Fibroblast of pulmonary artery (primary cell): Measurements from ENCODE around the gene SNX18.
A peak's percentile ranks its signal among the peaks of the same experiment; 100 is the strongest.

Experiments
- DNase-seq: peaks from one replicate; pipeline ENCODE4 v3.0.0-alpha.2; 2010; ENCODE audit warnings: low read depth
- H3K4me3 ChIP-seq: replicated peaks from 2 replicates; pipeline ENCODE4 v1.5.1; 2011; ENCODE audit warnings: low read depth, mild to moderate bottlenecking, control low read depth, low read length, moderate library complexity
- TF ChIP-seq, protein P1 (sequence below): IDR thresholded peaks from 2 replicates; pipeline ENCODE4 v1.5.1; 2011; ENCODE audit warnings: mild to moderate bottlenecking, control low read depth, low read length, inconsistent platforms; ENCODE audit errors: missing control alignments

The SNX18 gene

DNA sequence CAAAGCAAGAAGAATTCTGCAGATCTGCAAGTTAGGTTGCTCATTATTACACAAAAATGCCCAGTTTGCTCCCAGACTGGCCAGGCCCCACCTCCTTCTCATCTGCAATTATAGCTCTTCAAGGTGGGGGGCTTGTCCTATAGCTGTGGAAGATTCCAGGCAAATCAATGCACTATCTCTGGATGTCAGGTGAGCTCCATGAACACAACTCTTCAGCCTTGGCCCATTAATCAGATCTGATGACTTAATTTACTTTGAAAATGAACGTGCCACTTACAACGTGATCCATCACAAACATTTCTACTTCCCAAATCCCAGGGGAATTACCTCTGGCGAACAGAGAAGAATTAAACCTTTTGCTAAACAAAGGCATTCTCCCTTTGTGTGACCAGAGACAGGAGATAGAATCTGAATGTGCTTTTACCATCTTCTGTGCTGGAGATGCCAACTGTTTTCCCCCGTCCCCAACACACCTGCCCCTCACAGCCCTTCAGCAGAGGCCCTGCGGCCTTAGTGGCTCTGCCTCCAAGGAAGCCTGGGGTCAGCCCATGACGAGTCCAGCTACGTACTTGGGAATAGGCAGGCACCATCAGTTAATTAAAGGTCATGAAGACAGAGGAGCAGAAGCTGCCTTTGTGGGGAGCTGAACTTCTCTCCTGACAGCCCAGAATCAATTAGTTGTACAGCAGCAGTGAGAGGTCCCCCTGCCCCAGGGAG is 60.5 kb downstream of the SNX18 start:
- H3K4me3 ChIP-seq: no peak overlapping the region
- DNase-seq: no peak
- TF ChIP-seq, protein P1, sequence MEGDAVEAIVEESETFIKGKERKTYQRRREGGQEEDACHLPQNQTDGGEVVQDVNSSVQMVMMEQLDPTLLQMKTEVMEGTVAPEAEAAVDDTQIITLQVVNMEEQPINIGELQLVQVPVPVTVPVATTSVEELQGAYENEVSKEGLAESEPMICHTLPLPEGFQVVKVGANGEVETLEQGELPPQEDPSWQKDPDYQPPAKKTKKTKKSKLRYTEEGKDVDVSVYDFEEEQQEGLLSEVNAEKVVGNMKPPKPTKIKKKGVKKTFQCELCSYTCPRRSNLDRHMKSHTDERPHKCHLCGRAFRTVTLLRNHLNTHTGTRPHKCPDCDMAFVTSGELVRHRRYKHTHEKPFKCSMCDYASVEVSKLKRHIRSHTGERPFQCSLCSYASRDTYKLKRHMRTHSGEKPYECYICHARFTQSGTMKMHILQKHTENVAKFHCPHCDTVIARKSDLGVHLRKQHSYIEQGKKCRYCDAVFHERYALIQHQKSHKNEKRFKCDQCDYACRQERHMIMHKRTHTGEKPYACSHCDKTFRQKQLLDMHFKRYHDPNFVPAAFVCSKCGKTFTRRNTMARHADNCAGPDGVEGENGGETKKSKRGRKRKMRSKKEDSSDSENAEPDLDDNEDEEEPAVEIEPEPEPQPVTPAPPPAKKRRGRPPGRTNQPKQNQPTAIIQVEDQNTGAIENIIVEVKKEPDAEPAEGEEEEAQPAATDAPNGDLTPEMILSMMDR: no peak

GRCh38 chr5:54579591-54580295 is 62.2 kb downstream of the SNX18 start:
- H3K4me3 ChIP-seq: no peak overlapping the region
- no peak for DNase-seq
- TF ChIP-seq, protein P1: no peak

DNA sequence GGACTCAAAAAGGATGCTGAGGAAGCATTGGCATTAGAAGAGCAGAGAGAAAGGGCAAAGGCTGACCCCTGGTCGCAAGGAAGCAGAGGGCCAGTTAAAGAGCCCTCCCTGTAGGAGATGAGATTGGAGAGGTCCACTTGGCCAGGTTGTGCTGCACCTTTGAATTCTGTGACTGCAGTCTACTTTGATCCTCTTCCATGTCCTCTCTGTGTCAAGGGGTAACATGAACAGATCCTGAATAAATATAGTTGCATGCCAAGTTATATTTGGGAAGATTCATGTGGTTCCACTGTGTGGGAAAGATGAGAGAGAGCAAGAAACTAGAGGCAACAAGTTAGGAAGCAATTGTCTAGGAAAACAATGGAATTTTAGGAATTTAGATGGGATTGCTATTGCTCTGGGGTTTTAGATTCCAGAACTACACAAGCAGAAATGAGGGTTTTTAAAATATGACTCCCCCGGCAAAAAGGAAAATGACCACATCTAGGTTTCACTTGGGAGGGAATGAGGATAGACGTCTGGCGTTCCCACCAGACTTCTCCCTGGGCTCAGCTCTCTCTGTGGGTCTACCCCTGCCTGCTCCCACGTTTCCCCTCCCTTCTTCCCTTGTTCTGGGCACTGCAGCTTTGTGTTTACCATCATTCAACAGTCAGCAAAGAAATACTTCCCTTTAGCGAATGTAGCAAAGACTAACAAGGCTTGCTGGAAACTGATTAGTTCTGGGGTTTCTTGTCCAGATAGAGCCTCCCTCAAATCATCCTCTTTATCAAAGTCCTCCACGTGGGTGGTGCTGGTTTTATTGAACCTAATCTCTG is 63.6 kb downstream of the SNX18 start:
- DNase-seq: peak; percentile 52
- no peak overlapping the region for H3K4me3 ChIP-seq
- TF ChIP-seq, protein P1: no peak

GRCh38 chr5:54581831-54582548 is 64.4 kb downstream of the SNX18 start:
- TF ChIP-seq, protein P1: no peak
- peak; percentile 72 for DNase-seq
- no peak overlapping the region for H3K4me3 ChIP-seq

DNA sequence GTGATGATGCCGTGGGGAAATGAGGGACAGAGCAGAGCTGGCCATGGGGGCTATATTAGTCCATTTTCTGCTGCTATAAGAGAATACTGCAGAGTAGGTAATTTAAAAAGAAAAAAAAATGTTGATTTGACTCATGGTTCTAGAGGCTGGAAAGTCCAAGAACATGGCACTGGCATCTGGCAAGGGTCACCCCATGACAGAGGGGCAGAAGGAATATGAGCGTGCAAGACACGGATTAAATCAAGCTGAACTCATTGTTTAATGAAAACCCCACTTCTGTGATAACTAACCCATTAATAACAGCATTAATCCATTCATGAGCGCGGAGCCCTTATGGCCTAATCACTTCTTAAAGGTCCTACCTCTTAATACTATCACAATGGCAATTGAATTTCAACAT is 68.8 kb downstream of the SNX18 start:
- DNase-seq: no peak
- TF ChIP-seq, protein P1: no peak

GRCh38 chr5:54589786-54590185 is 72.2 kb downstream of the SNX18 start:
- TF ChIP-seq, protein P1: no peak
- DNase-seq: no peak
- no peak overlapping the region for H3K4me3 ChIP-seq

More for the DNA sequence above, 68.8 kb downstream of the SNX18 start:
- H3K4me3 ChIP-seq: no peak overlapping the region
